ENCODE measurements around the gene RAD51B.

Gene RAD51B

GRCh38 chr14:68145036-68145435 is 325.5 kb downstream of the RAD51B start:
- no peak for DNase-seq (ENCODE audit: low read depth in 3 of 3)

DNA sequence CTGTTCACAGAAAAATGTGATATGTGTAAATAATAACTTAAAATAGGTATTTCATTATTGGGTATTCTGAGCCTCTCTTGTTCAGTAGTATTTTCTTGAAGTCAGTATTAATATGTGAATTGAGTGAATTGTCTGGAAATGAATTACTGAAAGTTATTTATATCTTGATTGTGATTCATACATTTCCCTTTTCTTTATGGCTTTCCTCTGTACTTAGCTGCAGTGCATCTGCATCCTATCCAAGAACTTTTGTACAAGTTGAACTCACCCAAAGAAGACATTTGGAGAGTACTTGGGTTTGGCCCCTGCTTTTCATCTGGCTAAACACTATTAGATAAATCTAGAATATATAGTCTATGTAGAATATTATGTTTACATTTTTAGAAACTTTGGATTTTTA is 326.0 kb downstream of the RAD51B start:
- DNase-seq (ENCODE audit: low read depth in 3 of 3), result no peak

GRCh38 chr14:68146818-68147217 is 327.2 kb downstream of the RAD51B start:
- DNase-seq (ENCODE audit: low read depth in 3 of 3), result no peak

GRCh38 chr14:68147303-68147702 is 327.7 kb downstream of the RAD51B start:
- DNase-seq (ENCODE audit: low read depth in 3 of 3), result no peak

DNA sequence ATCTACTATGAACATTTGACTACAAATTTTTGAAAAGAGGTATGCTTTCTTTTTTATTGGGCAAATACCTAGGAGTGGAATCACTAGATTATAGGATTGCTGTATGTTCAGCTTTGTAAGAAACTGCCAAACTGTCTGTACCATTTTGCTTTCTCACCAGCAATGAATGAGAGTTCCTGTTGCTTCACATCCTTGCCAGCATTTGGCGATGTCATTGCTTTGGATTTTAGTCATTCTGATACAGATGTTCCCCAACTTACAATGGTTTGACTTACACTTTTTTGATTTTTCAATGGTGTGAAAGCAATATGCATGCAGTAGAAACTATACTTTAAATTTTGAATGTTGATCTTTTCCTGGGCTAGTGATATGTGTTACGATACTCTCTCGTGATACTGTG is 328.7 kb downstream of the RAD51B start:
- DNase-seq (ENCODE audit: low read depth in 3 of 3), result no peak

DNA sequence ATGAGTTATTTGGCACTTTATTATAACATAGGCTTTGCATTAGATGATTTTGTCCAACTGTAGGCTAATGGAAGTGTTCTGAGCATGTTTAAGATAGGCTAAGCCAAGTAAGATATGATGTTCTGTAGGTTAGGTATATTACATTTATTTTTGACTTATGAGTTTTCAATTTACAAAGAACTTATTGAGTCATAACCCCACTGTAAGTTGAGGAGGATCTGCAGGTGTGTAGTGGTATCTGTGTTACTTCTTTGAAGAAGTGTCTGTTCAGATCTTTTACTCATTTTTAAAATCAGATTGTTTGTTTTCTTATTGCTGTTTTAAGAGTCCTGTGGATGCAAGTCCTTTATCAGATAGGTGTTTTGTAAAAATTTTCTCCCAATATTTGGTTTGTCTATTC is 329.2 kb downstream of the RAD51B start:
- no peak for DNase-seq (ENCODE audit: low read depth in 3 of 3)

GRCh38 chr14:68153275-68153674 is 333.7 kb downstream of the RAD51B start:
- DNase-seq (ENCODE audit: low read depth in 3 of 3), result no peak

- no peak for DNase-seq (ENCODE audit: low read depth in 3 of 3)
Measured at GRCh38 chr14:68154275-68154674, 334.7 kb downstream of the RAD51B start.

DNA sequence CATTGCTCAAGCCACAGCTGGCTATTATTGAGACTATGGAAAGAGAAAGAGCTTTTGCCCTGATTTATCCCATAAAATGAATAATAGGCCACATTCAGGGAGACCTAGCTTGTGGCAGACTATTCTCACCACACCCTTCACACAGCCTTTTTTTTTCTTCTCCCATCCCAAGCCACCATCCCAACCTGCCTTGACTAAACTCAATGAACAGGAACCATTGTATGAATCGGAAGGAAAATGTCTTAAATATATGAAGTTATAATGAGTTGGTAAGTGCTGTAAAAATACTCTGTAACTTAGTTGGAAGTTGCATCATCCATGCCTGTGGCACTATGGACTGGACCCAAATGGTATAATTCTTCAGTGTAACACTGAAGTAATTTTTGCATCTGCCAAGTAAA is 338.4 kb downstream of the RAD51B start:
- no peak for DNase-seq (ENCODE audit: low read depth in 3 of 3)

DNA sequence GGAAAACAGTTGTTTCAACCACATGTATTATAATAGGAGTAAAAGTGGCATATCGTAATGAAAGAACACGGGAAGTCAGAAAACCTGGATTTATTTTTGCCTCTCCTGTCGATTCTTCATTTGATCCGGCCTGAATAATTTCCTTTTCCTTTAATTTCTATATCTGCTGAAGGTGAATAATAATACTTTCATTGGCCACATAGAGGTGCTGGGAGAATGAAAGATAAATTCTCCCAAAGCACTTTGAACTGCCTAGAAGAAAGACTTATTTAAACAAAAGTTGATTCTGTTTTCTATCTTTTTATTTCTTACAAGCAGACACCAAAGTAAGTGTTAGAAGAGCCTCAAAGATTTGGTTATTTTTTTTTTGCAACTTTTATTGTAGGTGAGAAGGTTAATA is 339.1 kb downstream of the RAD51B start:
- DNase-seq (ENCODE audit: low read depth in 3 of 3), result no peak

GRCh38 chr14:68159701-68160633 is 340.4 kb downstream of the RAD51B start:
- no peak for DNase-seq (ENCODE audit: low read depth in 3 of 3)

GRCh38 chr14:68160779-68161546 is 341.4 kb downstream of the RAD51B start:
- no peak for DNase-seq (ENCODE audit: low read depth in 3 of 3)

DNA sequence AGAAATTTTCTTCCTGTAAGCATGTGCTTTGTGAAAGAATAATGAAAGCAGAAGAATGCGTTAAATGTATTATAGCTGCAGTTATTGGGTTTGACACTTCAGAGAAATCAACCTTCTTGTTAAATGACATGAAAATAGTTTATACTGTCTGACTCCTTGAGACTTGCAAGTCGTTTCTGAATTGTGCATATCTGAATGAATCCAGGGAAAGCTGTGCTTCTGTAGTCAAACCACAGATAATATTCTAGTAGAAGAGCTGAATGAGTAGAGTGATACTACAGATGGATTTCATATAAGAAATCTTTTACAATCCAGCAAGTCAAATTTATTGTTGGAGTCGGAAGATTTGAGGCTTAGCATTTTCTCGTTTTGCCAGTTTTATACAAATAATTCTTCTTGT is 343.3 kb downstream of the RAD51B start:
- DNase-seq (ENCODE audit: low read depth in 3 of 3), result no peak

DNA sequence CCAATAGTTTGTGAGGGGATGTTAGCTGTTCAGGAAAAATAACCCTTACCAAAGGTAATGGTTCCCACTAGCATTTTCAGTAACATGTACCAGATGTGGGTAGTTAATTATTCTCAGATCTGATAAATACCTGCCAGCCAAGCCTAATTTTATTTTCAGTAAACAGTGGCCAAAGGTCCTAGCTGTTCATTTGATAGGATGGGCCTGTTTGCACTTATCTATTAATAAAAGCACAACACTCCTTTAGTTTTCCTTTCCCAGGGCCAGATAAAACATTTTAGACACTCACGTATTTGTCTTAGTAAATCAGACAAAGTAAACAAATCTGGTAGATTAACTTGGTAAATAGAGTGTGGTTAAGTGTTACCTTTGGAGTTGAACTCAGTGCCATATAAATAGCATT is 345.1 kb downstream of the RAD51B start:
- DNase-seq (ENCODE audit: low read depth in 3 of 3), result no peak

GRCh38 chr14:68165274-68165843 is 345.8 kb downstream of the RAD51B start:
- no peak for DNase-seq (ENCODE audit: low read depth in 3 of 3)

DNA sequence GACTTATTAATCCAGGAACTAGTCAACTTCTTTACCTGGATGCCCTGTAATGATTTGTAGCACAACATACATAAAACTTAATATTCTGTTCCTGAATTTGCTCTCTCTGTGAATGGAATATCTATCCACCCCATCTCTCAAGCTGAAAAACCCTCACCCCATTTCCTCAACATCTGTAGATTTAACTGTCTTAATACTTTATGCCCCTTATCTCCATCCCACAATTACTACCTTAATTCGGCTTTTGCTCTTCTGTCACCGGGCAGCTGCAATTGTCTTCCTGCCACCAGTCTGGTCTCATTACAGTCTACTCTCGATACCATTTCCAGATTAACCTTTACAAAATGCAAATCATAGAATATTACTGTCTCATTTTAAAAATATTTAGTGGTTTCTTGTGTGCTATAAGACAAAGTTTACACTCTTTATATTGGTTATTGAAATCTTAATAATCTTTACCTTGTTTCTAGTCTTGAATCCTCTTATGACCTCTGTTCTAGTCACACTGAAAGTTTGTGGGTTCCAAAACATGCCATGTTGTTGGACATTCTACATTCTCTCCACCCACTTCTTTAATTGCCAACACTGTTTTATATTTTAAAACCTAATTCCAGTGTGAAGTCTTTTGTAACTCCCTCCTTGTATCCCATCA is 347.3 kb downstream of the RAD51B start:
- no peak for DNase-seq (ENCODE audit: low read depth in 3 of 3)

DNA sequence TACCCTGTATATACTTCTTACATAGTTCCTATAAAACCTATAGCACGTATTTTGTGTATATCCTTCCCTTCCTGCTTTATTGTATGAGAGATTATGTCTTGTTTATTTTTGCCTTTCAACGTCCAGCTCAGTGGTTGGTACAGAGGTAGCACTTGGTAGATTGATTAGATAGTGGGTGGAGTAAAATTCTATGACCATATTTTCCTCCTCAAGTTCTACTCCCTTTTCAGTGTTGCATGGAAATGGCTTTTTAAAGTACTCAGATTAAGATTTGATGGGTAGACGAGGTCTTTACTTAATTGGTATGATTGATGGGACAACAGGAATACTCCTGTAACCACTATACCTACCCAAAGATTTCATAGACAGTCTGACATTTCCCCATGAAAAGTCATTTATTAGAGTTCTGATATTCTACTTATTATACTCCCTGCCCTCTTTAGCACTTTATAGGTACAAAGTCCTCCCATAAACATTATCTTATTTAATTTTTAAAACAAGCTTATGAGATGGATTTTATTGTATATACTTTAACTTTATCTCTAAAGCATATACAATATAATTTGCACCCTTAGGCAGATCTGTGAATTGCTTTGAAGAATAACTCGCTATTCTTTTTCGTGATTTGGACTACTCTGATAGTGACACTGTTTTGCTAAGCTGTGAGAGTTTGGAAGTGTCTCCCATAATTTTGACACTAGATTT is 348.0 kb downstream of the RAD51B start:
- DNase-seq (ENCODE audit: low read depth in 3 of 3), result no peak

DNA sequence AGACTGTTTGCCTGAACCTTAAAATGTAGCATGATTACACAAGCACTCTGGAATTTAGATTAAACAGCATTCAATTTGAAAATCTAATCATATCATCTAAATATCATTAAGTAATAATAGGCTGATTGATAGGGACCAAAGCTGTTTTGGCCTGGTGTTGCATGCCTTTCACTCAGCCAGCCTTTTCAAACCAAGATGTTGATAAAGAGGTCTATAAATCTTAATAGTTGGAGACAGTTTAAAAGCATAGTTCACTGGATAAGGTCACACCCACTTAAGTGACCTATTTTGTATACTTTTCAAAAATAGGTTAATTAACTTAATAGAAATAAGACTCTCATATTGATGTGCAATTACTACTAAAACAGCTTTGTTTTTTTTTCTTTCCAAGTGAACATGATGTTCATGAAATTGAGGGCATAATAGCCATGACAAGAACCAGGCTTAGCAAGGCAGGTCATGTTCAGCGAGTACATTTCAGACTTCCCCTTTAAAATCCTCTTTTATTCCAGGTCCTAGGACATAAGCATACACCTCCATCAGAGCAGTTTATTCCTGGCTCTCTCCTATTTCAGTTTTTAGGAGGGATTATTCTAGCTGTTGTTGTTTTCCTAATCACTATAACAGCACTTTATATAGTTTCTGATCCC is 349.0 kb downstream of the RAD51B start:
- no peak for DNase-seq (ENCODE audit: low read depth in 3 of 3)

- DNase-seq (ENCODE audit: low read depth in 3 of 3), result no peak
Measured at GRCh38 chr14:68172216-68172615, 352.6 kb downstream of the RAD51B start.

- DNase-seq (ENCODE audit: low read depth in 3 of 3), result no peak
Measured at GRCh38 chr14:68172627-68173026, 353.0 kb downstream of the RAD51B start.
